Head of caudate nucleus (tissue), 42 donors: ENCODE results near the gene TPRG1L.

Experiments used
- DNase-seq, 42 donors: peaks; one replicate each; pipeline versions ENCODE4 v3.0.0 to v3.0.0-alpha.2; 2020 to 2021; ENCODE audit warnings: mixed read lengths in 7 of 42
- intact Hi-C: fragments of 100-400 bp; cut with DNase I; formaldehyde crosslinking; loops from one replicate; pipeline ENCODE4 v1.15.0; 2022

The TPRG1L gene

DNA sequence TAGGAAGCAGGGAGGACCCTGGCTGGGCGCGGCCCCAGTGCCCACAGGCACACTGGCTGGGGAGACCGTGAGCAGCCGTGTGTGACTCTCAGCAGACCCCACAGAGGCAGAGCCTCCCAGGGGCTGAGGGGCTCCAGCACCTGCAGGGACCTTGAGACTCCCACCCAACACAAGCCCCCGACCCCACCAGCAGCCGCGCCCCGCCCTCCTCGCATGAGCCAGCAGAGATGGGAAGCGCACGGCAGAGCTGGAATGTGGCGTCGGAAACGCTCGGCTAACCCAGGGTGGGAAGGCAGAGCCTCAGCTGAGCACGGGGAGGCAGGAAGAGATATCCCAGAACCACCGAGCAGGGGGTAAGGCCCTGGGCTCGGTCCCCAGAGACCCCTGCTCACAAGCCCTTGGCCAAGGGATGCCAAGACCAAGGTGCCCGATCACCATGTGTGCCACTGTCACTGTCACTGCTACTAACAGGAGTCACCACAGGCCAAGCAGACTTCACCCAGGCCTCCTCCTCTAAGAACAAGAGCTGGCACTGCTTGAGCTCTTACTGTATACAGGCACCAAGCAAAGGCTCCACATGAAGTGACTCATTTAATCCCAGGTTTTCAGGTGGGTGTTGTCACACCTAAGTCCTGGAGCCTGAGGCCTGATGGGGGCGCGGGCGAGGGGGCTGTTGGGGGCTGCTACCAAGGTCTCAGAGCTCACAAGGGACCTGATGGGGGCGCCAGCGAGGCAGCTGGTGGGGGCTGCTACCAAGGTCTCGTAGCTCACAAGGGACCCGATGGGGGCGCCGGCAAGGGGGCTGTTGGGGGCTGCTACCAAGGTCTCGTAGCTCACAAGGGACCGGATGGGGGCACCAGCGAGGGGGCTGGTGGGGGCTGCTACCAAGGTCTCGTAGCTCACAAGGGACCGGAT is 33.6 kb upstream of the TPRG1L start:
- intact Hi-C loops, result no loop called here
- no peak for DNase-seq

DNA sequence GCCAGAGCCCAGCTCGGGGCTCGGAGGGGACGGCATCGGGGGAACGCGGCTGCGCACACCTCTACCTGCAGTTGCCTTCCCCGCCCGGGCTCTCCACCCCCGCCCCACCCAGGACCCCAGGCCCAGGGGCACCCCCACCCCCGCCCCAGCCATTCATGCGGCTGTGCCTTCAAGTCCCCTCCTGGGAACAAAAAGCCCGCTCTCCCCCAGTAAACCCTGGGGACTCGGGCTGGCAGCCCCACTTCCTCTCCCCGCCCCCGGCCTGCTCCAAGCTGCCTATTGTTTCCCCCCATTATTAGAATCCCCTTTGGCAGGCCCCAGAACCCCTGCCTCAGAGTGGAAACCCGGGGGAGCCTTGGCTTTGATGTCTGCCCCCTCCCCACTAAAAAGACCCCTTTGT is 31.5 kb upstream of the TPRG1L start:
- no peak for DNase-seq
- intact Hi-C loops, result no loop called here

DNA sequence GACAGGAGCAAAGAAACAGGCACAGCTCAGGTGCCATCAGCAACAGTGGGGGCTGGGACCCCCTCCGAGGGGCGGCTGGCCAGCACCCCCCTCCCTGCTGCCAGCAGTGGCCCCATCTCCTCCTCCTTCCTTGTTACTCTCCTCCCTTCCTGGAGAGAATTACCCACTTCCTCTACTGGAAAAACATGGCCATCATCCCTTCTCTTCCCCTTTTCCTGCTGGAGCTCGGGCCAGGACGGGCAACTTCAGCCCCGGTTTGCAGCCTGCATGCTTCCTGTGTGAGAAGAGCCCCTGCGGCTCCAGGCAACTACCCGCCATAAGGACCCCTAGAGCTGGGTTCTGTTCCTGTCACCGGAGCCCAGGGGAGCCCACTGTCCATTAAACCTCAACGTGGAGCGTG is 31.1 kb upstream of the TPRG1L start:
- intact Hi-C loops, result no loop called here
- no peak for DNase-seq

DNA sequence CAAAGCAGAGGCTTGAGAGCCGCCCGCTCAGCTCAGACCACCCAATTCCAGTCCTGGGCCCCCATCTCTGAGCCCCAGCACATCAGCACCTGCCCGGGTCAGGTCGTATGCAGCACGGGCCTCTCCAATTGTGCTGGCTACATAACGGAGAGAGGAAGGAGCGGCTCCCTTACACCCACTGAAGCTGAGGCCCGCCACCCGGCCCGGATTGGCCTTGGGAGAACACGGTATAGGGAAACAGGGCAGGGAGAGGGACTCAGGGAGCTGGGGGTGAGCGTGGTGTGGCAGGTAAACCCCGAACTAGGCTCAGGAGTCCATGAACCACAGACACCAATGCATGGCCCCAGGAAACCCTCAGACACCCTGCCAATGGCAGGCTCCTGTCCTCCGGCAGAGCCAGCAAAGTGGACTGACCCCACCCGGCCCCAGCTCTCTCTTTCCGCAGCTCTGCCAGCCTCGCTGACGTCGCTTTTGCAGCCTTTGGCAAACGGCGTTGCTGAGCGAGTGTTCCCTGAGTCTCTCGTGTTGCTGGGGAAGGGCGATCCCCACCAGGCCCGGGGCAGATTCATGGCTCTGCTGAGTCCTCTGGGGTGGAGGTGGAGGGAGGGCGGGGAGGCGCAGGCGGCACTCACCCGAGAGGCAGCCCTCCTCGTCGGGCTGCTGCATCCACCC is 30.0 kb upstream of the TPRG1L start:
- DNase-seq, result peak in 2 of 42 donors; percentile 27 to 39
- intact Hi-C loops, result no loop called here

DNA sequence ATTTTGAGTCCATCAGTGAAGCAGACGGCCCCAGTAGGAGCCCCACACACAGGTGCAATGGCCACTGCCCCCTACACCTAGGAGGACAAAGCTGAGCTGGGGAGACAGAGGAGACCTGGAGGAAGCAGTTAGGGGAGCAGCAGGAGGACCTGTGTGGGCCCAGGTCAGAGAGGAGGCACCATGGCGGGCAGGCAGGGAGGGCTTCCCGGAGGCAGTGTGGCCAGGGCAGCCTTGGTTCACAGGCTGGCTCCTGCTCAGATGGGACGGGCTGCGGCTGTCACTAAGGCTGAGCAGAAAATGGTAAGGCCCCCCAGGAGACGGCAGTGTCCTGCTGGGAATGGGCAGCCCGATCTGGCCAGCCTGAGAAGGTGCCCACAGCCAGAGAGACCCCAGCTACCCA is 28.9 kb upstream of the TPRG1L start:
- no peak for DNase-seq
- intact Hi-C loops, result no loop called here

DNA sequence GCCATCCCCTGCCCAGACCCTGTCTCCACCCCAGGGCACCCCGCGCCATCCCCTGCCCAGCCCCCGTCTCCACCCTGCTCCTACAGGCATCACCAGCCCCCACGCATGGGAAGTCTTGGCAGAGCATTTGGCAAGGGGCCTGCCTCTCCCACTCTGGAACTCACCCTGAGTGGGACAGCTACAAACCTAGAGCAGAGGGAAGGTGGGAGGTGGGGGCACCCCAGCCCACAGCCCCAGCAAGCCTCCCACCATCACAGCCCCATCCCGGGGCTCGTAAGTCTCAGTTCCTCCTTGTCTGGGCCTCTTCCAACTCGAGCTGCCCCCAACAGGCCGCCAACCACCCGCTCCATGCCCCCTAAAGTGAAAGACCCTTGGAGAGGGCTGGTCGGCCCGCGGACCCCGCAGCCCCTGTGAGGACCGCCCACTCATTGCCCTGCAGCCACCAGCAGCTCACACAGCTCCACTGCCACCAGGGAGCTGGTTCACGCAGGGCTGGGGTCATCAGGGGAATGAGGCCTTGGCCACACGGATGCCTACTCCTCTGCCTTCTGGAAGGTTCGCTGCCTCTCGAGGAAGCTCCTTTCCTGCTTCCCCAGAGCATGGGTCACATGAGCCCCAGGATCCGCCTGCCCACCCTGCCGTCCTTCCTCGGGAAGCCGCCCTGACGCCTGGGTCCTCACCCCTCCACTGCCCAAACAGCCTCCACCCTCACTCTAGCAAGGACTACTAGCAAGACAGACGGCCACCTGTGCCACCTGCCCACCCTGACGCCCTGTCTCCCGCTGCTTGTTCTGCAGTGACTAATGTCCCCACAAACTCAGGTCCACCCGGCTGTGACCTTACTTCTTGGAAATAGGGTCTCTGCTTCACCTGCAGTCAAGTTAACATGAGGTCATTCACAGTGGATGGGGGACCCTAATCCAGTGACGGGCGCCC is 27.9 kb upstream of the TPRG1L start:
- intact Hi-C loops, result no loop called here
- DNase-seq, result no peak

DNA sequence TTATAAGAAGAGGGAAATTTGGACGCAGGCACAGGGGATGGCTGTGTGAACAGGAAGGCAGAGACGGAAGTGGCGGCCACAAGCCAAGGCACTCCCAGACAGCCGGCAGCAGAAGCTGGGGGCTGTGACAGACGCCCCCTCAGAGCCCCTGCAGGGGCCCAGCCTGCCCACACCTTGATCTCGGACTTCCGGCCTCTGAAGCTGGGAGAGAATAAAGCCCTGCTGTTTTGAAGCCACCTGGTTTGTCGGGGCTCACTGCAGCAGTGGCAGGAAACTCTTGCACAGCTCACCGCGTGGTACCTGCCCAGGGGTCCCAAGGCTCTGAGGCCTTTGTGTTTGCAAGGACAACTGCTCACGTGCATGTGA is 27.2 kb upstream of the TPRG1L start:
- DNase-seq, result no peak
- intact Hi-C loops, result no loop called here

DNA sequence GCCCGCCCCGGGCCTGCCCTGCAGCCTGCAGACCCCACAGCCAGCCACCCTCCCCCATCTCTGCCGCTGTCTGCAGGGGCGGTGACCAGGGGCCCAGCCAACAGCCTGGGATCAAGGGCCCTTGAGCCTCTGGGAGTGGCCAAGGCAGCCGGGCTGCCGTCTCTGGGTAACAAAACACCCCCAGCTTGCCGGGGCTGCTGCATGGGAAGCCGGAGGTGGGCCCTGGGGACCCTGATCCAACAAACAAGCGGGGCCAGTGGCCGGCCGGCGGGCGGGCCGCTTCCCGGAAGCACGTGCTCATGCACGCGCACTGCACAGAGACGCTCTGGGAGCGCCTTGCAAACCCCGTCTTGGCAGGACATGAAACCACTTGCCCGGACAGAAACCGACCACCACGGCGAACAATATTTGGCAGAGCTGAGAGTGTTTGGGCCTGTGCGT is 26.7 kb upstream of the TPRG1L start:
- DNase-seq, result peak in 3 of 42 donors; percentile 19 to 49 (median 42)
- intact Hi-C loops, result no loop called here

DNA sequence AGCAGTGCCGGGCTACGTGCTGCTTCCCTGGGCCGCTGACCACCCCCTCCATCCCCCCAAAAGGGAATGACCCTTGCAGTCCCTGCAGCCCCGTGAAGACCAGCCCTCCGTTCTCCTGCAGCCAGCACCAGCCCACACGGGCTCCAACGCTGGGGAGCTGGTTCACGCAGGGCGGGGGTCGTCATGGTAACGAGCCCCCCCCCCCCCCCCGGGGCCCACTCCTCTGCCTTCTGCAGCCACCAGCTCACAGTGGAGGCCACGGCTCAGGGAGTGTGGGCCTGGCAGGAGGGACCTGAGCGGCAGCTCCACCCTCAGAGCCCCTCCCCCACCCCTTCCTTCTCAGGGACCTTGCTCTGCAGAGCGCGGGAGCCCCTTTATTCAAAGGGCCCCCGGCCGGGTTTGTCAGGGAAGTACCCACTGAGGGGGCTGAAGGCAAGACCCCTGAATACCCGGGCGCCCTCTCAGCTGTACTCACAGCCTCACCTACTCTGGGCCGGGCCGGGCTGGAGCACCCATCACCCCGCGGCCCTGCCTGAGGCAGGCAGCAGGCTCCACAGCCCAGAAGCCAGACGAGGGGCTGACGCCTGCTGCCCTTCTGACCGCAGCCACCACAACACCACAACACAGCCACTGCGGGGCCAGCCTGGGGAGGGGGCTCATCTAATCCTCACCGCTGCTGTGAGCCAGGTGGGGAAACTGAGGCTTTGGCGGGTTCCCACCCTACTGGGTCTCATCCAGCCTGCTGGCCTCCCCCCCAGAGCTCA is 26.1 kb upstream of the TPRG1L start:
- intact Hi-C loops, result no loop called here
- no peak for DNase-seq

DNA sequence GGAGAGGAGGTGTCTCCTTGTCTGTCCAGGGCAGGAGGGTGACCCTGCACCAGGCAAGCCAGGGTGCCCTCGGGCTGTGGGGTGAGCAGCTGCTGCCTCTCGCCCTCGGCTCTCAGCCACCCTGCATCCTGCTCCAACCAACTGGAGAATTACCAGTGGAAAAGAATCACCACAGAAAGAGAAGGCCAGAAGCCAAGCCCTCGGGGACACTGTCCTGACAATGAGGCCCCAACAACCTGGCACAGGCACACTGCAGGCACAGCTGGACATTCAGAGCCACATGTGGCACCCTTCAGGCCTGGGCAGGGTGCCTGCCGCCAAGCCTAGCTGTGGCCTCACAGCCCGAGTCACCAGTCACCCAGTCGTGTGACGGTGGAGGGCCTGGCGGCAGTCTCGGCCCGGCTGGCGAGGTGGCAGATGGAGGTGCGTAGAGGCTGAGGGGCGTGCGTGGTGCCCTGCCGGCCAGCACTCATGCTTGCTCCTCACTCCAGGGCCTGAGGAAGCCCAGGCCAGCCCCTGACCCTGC is 25.5 kb upstream of the TPRG1L start:
- intact Hi-C loops, result no loop called here
- DNase-seq, result peak in 7 of 42 donors; percentile 21 to 81 (median 37)

DNA sequence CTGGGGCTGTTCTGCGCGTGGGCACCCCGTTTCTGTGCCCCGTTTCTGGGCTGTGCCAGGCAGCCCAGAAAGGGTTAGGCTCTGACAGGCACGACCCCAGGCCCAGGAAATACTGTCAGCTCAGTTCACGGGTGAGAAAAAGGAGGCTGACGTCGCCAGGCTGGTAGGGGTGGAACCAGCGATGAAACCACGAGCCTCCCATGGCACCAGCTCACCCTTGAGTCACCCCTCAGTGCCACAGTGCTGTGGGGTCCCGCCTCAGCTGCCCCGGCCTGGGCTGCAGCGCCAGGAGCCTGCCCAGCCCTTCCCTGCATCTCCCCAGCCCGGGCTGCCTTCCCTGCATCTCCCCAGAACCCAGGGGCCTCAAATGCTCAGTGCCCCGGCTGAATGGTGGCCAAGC is 25.0 kb upstream of the TPRG1L start:
- DNase-seq, result no peak
- intact Hi-C loops, result no loop called here

DNA sequence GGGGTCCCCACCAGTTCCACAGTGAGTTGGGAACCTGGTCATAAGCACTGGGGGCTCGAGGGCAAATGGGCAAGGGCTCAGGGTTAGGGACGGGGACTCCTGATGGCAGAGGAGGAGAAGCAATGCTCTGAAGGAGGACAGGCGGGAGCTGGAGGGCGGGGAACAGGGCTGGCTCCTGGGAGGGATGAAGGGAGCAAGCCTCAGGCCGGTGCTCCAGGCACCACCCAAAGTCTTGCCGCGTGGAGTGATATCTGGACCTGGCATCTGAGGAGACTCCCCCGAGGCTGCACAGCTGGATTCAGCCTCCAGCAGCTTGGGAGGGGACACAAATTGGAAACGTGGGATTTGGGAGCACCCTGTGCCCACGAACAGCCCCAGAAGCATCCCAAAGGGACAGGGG is 24.5 kb upstream of the TPRG1L start:
- DNase-seq, result no peak
- intact Hi-C loops, result no loop called here

DNA sequence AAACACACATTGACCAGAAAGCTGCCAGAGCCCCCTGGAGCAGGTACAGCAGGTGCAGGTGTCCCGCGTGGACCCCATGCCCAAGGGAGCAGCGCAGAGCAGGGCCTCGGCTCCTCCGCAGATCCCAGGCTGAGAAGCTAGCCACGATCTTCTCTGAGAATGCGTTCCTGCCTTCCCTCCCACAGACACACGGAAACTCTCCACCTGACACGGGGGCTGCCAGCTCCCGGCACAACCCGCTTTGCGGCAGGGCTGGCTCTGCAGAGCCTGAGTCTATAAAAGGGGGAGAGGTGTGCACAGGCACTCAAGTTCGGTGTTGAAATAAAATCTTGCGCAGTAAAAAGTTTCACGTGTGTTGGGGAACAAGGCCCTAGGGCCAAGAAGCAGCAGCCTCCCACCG is 23.1 kb upstream of the TPRG1L start:
- intact Hi-C loops, result no loop called here

DNA sequence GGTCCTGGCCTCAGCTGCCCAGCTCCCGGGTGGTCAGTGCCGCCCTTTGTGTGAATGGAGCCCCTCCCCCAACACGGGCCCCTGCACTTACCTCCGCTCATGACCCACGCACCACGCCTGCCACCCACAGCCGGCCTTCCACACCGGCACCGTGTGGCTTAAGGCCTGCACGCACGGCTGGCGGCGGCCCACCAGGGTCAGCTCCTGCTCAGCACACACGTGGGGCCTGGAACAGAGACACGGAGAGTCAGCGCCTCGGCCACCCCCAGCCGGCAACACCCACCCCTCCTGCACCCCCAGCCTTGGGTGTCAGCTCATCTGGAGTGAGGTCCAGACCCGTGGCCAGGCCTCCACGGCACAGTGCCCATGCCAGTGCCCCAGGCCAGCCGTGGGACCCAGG is 22.4 kb upstream of the TPRG1L start:
- no peak for DNase-seq
- intact Hi-C loops, result no loop called here

More for the DNA sequence above, 23.1 kb upstream of the TPRG1L start:
- peak in 24 of 42 donors; percentile 30 to 82 (median 70) for DNase-seq

DNA sequence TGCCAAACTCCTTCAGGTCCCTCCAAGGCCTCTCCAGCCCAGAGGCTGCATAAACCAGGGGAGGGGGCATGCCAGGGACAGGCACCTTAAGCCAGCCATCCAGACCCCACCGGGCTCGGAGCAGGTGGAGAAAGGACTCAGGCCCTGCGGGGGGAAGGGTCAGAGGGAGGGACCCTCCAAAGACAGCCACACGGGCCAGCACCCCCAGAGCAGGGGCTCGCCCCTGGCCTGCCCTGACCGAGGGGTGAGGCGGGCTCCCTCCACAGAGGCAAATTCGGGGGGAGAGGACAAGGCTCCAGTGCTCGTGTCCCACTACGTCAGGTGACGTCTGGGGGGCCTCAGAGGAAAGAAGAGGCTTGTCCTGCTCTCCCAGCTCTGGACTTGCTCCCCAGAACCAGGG is 21.7 kb upstream of the TPRG1L start:
- no peak for DNase-seq
- intact Hi-C loops, result no loop called here

DNA sequence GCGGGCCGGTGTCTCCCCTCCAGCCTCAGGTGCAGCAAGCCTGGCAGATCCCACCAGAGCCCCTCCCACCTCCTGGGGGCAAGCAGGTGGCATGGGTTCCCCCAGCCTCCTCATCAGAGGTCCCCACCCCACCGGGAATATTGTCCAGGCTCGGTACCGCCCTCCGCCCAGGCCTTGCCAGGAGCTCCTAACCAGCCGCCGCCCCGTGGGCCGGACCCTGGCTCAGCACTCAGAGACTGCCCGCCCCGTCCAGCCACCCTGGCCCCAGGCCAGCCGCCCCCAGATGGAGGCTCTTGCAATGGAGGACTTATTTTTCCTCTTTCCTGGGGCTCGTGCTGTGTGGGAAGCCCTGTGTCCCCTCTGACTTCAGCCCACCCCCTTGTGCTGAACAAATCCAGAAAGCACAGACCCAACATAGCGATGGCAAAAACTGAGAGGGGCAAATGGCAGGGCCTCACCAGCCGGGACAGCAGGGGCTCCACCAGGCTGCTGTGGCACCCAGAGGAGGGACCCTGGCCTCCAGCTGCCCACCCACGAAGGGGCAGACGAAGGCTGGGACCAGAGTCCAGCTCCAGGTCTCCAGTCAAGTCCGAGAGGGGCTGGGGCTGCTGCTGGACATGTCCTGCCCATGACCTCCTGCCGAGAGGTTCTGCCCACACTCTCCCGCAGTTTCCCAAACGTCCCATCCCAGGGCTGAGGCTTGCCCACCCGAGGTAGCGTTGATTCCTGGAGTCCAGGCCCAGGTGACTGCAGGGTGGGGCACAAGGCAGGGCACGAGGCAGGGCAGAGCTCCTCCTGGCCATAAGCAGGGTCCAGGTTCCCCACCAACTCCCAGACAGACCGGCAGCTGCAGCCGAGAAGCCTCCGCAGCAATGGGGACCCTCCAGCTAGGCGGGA is 21.0 kb upstream of the TPRG1L start:
- intact Hi-C loops, result no loop called here

DNA sequence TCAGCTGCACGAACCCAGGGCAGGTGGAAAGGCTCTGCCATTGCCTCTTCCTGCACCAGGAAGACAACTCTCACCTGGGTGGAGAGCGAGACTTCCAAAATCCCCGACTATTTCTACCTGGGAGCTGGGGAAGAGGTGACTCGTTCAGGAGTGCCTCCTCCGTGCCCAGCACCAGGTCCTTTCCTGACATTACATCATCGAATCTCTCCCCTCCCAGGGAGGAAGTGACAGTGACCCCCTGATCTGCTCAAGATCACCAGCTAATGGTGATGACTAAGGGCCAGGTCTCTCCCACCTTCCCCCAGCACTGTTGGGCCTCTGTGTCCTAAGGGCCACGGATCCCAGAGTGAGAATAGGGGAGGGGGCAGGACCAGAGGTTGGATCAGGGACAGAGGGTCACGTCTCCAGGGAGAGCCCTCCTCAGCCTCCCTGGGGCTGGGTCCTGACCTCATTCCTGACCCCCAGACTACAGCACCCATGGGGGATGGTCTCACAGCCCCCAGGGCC is 20.3 kb upstream of the TPRG1L start:
- no peak for DNase-seq
- intact Hi-C loops, result no loop called here

More for the DNA sequence above, 21.0 kb upstream of the TPRG1L start:
- no peak for DNase-seq
